IMR-90 (cell line): ENCODE measurements around the gene SLC51A. TPM values are rescaled to one million over a fixed set of nuclear protein-coding genes. Genes with fewer than 3 reads are reported as not detected.

Experiments
- ATAC-seq: fragments of 200-7000 bp; cut with Tn5 transposase; 2 replicates; pipeline ENCODE4 v1.9.1; 2020; ENCODE audit warnings: low read depth, mild to moderate bottlenecking, moderate library complexity
- BruUV-seq: library from RNA; stranded (reverse); fragments of 400-500 nt; replicated peaks from 2 replicates; lab custom pipeline; 2021; lab: Mats Ljungman, UMichigan
- CTCF ChIA-PET: fragments of 300-600 bp; formaldehyde crosslinking; extraction: SDS; loops from one replicate; lab custom pipeline; 2021; ENCODE audit warnings: antibody characterized with exemption; lab: Yijun Ruan, JAX
- POLR2A ChIA-PET: fragments of 300-600 bp; sonication (Branson Sonifier 250); formaldehyde crosslinking; loops from one replicate; lab custom pipeline; 2022; ENCODE audit warnings: antibody characterized with exemption; ENCODE audit not compliant: unreplicated experiment; lab: Charles Lee
- DNase-seq: peaks from one replicate; pipeline ENCODE4 v3.0.0; 2013
- H2AFZ ChIP-seq: replicated peaks from 2 replicates; pipeline ENCODE3; 2013; ENCODE audit warnings: low read length, mild to moderate bottlenecking; ENCODE audit not compliant: poor library complexity
- H2AK5ac ChIP-seq: 2 replicates; pipeline ENCODE4 v1.6.1; 2013; ENCODE audit warnings: low read depth, low read length, inconsistent platforms
- H2AK9ac ChIP-seq: replicated peaks from 2 replicates; pipeline ENCODE3; 2013; ENCODE audit warnings: mild to moderate bottlenecking, low read depth, low read length, moderate library complexity; ENCODE audit not compliant: poor library complexity
- H2BK120ac ChIP-seq: 2 replicates; pipeline ENCODE4 v1.6.1; 2013; ENCODE audit warnings: low read depth, low read length, inconsistent platforms
- H2BK15ac ChIP-seq: 3 replicates; pipeline ENCODE4 v1.6.1; 2013; ENCODE audit warnings: low read depth, low read length, inconsistent platforms
- H2BK20ac ChIP-seq: 2 replicates; pipeline ENCODE4 v1.6.1; 2013; ENCODE audit warnings: low read depth, mild to moderate bottlenecking, inconsistent platforms, low read length, moderate library complexity
- H2BK5ac ChIP-seq: 2 replicates; pipeline ENCODE4 v1.6.1; 2013; ENCODE audit warnings: mild to moderate bottlenecking, low read depth, low read length, inconsistent platforms; ENCODE audit not compliant: poor library complexity, severe bottlenecking
- H3K14ac ChIP-seq: replicated peaks from 2 replicates; pipeline ENCODE4 v1.6.1; 2013; ENCODE audit warnings: low read depth, low read length, inconsistent platforms
- H3K18ac ChIP-seq: 2 replicates; pipeline ENCODE4 v1.6.1; 2013; ENCODE audit warnings: low read depth, low read length, control low read depth
- H3K23ac ChIP-seq: 2 replicates; pipeline ENCODE4 v1.6.1; 2013; ENCODE audit warnings: low read depth, low read length, inconsistent platforms
- H3K27ac ChIP-seq: 2 replicates; pipeline ENCODE4 v1.5.1; 2013; ENCODE audit warnings: mild to moderate bottlenecking, control low read depth, low read length; ENCODE audit not compliant: insufficient read depth
- H3K27me3 ChIP-seq: 2 replicates; pipeline ENCODE4 v1.6.1; 2013; ENCODE audit warnings: low read length; ENCODE audit not compliant: control insufficient read depth, insufficient read depth
- H3K36me3 ChIP-seq: 2 replicates; pipeline ENCODE4 v1.6.1; 2013; ENCODE audit warnings: low read length, mixed read lengths; ENCODE audit not compliant: control insufficient read depth, insufficient read depth
- H3K4ac ChIP-seq: 2 replicates; pipeline ENCODE4 v1.6.1; 2013; ENCODE audit warnings: low read depth, low read length, inconsistent platforms
- H3K4me1 ChIP-seq: 2 replicates; pipeline ENCODE4 v1.6.1; 2013; ENCODE audit warnings: low read length, mixed read lengths; ENCODE audit not compliant: control insufficient read depth, insufficient read depth
- H3K4me2 ChIP-seq: 2 replicates; pipeline ENCODE4 v1.6.1; 2013; ENCODE audit warnings: low read depth, mild to moderate bottlenecking, control low read depth, low read length, moderate library complexity
- H3K4me3 ChIP-seq: 2 replicates; pipeline ENCODE4 v1.5.1; 2013; ENCODE audit warnings: low read depth, mild to moderate bottlenecking, control low read depth, low read length, moderate library complexity; ENCODE audit not compliant: insufficient read depth
- H3K56ac ChIP-seq: 2 replicates; pipeline ENCODE4 v1.6.1; 2013; ENCODE audit warnings: low read length, inconsistent platforms; ENCODE audit not compliant: insufficient read depth; ENCODE audit errors: extremely low read depth
- H3K79me1 ChIP-seq, 2 experiments: 2 replicates each; pipeline ENCODE4 v1.6.1; 2013; ENCODE audit warnings: low read length in 2 of 2, inconsistent platforms in 1 of 2, low read depth in 1 of 2
- H3K9ac ChIP-seq: 2 replicates; pipeline ENCODE4 v1.6.1; 2013; ENCODE audit warnings: low read depth, low read length, control low read depth
- H3K9me1 ChIP-seq: 2 replicates; pipeline ENCODE4 v1.6.1; 2013; ENCODE audit warnings: low read length, inconsistent platforms; ENCODE audit not compliant: insufficient read depth
- H3K9me3 ChIP-seq: 2 replicates; pipeline ENCODE4 v1.6.1; 2013; ENCODE audit warnings: low read length; ENCODE audit not compliant: control insufficient read depth, insufficient read depth
- H4K20me1 ChIP-seq: 2 replicates; pipeline ENCODE4 v1.6.1; 2013; ENCODE audit warnings: low read length, inconsistent platforms; ENCODE audit not compliant: insufficient read depth
- H4K5ac ChIP-seq: 2 replicates; pipeline ENCODE4 v1.6.1; 2013; ENCODE audit warnings: mild to moderate bottlenecking, low read depth, low read length, control low read depth
- H4K8ac ChIP-seq, 2 experiments: 2 replicates each; pipeline ENCODE4 v1.6.1; 2013; ENCODE audit warnings: low read depth in 2 of 2, low read length in 2 of 2, control low read depth in 1 of 2, inconsistent platforms in 1 of 2
- H4K91ac ChIP-seq: 2 replicates; pipeline ENCODE4 v1.6.1; 2013; ENCODE audit warnings: low read depth, low read length, inconsistent platforms; ENCODE audit not compliant: insufficient read depth
- BHLHE40 ChIP-seq: fragments of 150-350 bp; IDR thresholded peaks from 2 replicates; pipeline ENCODE4 v1.6.1; 2016; ENCODE audit warnings: mild to moderate bottlenecking, low read depth, low read length
- MXI1 ChIP-seq: IDR thresholded peaks from 2 replicates; pipeline ENCODE4 v1.6.1; 2012; ENCODE audit warnings: low read depth, mild to moderate bottlenecking, low read length, moderate library complexity, borderline replicate concordance
- NFE2L2 ChIP-seq: fragments of 150-350 bp; IDR thresholded peaks from 2 replicates; pipeline ENCODE4 v1.6.1; 2016; ENCODE audit warnings: low read depth, mild to moderate bottlenecking, low read length
- RFX5 ChIP-seq: IDR thresholded peaks from 2 replicates; pipeline ENCODE4 v1.8.0; 2012; ENCODE audit warnings: low read depth, mild to moderate bottlenecking, low read length, moderate library complexity
- WGBS, 2 experiments: methylation state at CpG; one replicate each; pipeline versions ENCODE4 v1.1.5 to v1.1.7; 2013; ENCODE audit warnings: missing lambda C conversion rate in 2 of 2; ENCODE audit not compliant: insufficient read length in 1 of 2; ENCODE audit errors: extremely low coverage in 2 of 2; 5-methylcytosine and 5-hydroxymethylcytosine counted together
- dilution Hi-C: fragments of 300-500 bp; cut with HindIII; formaldehyde crosslinking; loops from one replicate; pipeline ENCODE4 v1.14.3; 2018; ENCODE audit warnings: low sequenced_read_pairs; ENCODE audit not compliant: unreplicated experiment
- in situ Hi-C: fragments of 300-500 bp; cut with MboI; formaldehyde crosslinking; loops from 3 replicates; pipeline ENCODE4 v1.14.3; 2019; ENCODE audit warnings: low sequenced_read_pairs, inconsistent platforms, mixed read lengths
- intact Hi-C: fragments of 100-400 bp; cut with micrococcal nuclease; formaldehyde crosslinking; loops from 2 replicates; pipeline ENCODE4 v1.10.0; 2022
- polyA plus RNA-seq, 3 experiments: library from polyadenylated mRNA; depleted of rRNA; stranded (reverse); fragments of >200 nt; gene quantifications; 2 replicates each; pipeline ENCODE4 v1.2.3, GENCODE V29; 2012; ENCODE audit warnings: low replicate concordance in 1 of 3
- total RNA-seq: library from RNA; depleted of rRNA; stranded (reverse); fragments of >200 nt; gene quantifications from 2 replicates; pipeline ENCODE4 v1.2.3, GENCODE V29; 2012
- TF ChIP-seq, protein P1 (sequence below): conservative IDR thresholded peaks from 2 replicates; pipeline ENCODE4 v1.5.1; 2012; ENCODE audit warnings: mild to moderate bottlenecking, low read depth, low read length, improper control_type of control experiment

SLC51A gene
- total and polyA plus RNA-seq, 2 of the 4 experiments (the other 2 are of a cell fraction), result not detected

DNA sequence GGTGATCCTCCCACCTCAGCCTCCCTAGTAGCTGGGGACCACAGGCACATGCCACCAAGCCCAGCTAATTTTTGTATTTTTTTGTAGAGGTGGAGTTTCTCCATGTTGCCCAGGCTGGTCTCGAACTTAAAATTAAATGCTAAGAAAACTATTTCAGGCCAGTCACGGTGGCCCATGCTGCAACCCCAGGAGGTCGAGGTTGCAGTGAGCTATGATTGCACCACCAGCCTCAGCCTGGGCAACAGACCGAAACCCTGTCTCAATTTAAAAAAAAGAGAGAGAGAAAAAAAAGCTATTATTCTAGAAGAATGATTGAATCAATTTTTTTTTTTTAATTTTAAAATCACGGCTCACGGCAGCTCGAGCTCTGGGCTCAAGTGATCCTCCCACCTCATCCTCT lies 4.7 kb downstream of the SLC51A start:
- ATAC-seq (no peak), DNase-seq (no peak)
- 100% methylated on average over 1 of the region's 7 CpGs; no CpG with 5 or more reads in 1 of the 2 experiments for WGBS, 2 experiments
- Histone ChIP-seq H3K18ac (no peak overlapping the region), H3K9ac (no peak overlapping the region), H3K4ac (no peak overlapping the region), H4K8ac (no peak overlapping the region), H3K56ac (no peak overlapping the region), H2AK5ac (no peak overlapping the region), H3K36me3 (no peaks in the 10 kb centered on the region), H3K27me3 (peaks cover 6% of the 10 kb centered on the region; the same call in 1 of the 2 replicates), H2AFZ (no peak overlapping the region), H3K14ac (no peak overlapping the region), H3K9me3 (no peaks in the 10 kb centered on the region), H3K4me3 (no peak overlapping the region), H2BK15ac (no peak overlapping the region), H4K20me1 (no peaks in the 10 kb centered on the region; the same call in 1 of the 2 replicates), H2BK5ac (no peak overlapping the region), H2AK9ac (no peak overlapping the region), H3K27ac (no peak overlapping the region), H3K23ac (no peak overlapping the region), H2BK120ac (no peak overlapping the region), H4K5ac (no peak overlapping the region), H3K79me1 (no peaks in the 10 kb centered on the region), H4K91ac (no peak overlapping the region), H3K4me2 (no peak overlapping the region), H3K4me1 (0 out of 2 replicates have a peak, but pooled peaks cover 2% of the 10 kb centered on the region), H2BK20ac (no peak overlapping the region), H3K9me1 (0 out of 2 replicates have a peak, but pooled peaks cover 3% of the 10 kb centered on the region)
- POLR2A ChIA-PET, result no interaction called here
- TF ChIP-seq NFE2L2 (no peak), MXI1 (no peak), RFX5 (no peak), BHLHE40 (no peak)
- TF ChIP-seq, protein P1, sequence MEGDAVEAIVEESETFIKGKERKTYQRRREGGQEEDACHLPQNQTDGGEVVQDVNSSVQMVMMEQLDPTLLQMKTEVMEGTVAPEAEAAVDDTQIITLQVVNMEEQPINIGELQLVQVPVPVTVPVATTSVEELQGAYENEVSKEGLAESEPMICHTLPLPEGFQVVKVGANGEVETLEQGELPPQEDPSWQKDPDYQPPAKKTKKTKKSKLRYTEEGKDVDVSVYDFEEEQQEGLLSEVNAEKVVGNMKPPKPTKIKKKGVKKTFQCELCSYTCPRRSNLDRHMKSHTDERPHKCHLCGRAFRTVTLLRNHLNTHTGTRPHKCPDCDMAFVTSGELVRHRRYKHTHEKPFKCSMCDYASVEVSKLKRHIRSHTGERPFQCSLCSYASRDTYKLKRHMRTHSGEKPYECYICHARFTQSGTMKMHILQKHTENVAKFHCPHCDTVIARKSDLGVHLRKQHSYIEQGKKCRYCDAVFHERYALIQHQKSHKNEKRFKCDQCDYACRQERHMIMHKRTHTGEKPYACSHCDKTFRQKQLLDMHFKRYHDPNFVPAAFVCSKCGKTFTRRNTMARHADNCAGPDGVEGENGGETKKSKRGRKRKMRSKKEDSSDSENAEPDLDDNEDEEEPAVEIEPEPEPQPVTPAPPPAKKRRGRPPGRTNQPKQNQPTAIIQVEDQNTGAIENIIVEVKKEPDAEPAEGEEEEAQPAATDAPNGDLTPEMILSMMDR, result no peak
- intact Hi-C loops (no loop called here), dilution Hi-C loops (no loop called here), in situ Hi-C loops (no loop called here)
- BruUV-seq, result no TSS peak
- CTCF ChIA-PET, result no interaction called here
